Glutamatergic neuron (in vitro differentiated cells): Measurements from ENCODE around the gene OSBPL8. TPM values are rescaled to one million over a fixed set of nuclear protein-coding genes. Genes with fewer than 3 reads are reported as not detected.

Experiments used
- DNase-seq: peaks from one replicate; pipeline ENCODE4 v3.0.0; 2022
- H3K27ac Mint-ChIP-seq: one replicate; pipeline ENCODE4 v1.8.0; 2020; ENCODE audit warnings: mild to moderate bottlenecking, mixed read lengths, inconsistent platforms; ENCODE audit not compliant: unreplicated experiment
- H3K27me3 Mint-ChIP-seq: one replicate; pipeline ENCODE4 v1.8.0; 2020; ENCODE audit warnings: mild to moderate bottlenecking, moderate library complexity, mixed read lengths, inconsistent platforms; ENCODE audit not compliant: unreplicated experiment
- H3K36me3 Mint-ChIP-seq: one replicate; pipeline ENCODE4 v1.8.0; 2020; ENCODE audit warnings: mild to moderate bottlenecking, mixed read lengths, inconsistent platforms; ENCODE audit not compliant: unreplicated experiment
- H3K4me1 Mint-ChIP-seq: one replicate; pipeline ENCODE4 v1.8.0; 2020; ENCODE audit warnings: mild to moderate bottlenecking, low read depth, mixed read lengths, inconsistent platforms; ENCODE audit not compliant: unreplicated experiment
- H3K4me3 Mint-ChIP-seq: one replicate; pipeline ENCODE4 v1.8.0; 2020; ENCODE audit warnings: mild to moderate bottlenecking, mixed read lengths, inconsistent platforms; ENCODE audit not compliant: unreplicated experiment
- H3K9me3 Mint-ChIP-seq: one replicate; pipeline ENCODE4 v1.8.0; 2020; ENCODE audit warnings: mild to moderate bottlenecking, moderate library complexity, mixed read lengths, inconsistent platforms; ENCODE audit not compliant: unreplicated experiment
- total RNA-seq: library from RNA; stranded (reverse); fragmentation: NEBNext Ultra II Directional; extraction: Animal tissue kit (Norgen Biotek cat#: 25700); gene quantifications from one replicate; pipeline ENCODE4 v1.2.1, GENCODE V29; 2021; ENCODE audit not compliant: unreplicated experiment
- TF ChIP-seq, protein P1 (sequence below): fragments of 200-600 bp; sonication (generic); IDR thresholded peaks from one replicate; pipeline ENCODE4 v1.5.0; 2021; ENCODE audit not compliant: partially characterized antibody, unreplicated experiment

The OSBPL8 gene
- total RNA-seq, 1 donor from 2014 or later, result 162 TPM

GRCh38 chr12:76422154-76422542 lies 137.4 kb downstream of the OSBPL8 start:
- Mint-ChIP-seq H3K4me1 (peaks cover 15% of the 10 kb centered on the region), H3K4me3 (peak overlapping the region; percentile 74), H3K9me3 (peaks cover 5% of the 10 kb centered on the region), H3K27ac (peak overlapping the region; percentile 95), H3K27me3 (peaks cover 5% of the 10 kb centered on the region), H3K36me3 (peaks cover 5% of the 10 kb centered on the region)
- no peak for DNase-seq
- TF ChIP-seq, protein P1, sequence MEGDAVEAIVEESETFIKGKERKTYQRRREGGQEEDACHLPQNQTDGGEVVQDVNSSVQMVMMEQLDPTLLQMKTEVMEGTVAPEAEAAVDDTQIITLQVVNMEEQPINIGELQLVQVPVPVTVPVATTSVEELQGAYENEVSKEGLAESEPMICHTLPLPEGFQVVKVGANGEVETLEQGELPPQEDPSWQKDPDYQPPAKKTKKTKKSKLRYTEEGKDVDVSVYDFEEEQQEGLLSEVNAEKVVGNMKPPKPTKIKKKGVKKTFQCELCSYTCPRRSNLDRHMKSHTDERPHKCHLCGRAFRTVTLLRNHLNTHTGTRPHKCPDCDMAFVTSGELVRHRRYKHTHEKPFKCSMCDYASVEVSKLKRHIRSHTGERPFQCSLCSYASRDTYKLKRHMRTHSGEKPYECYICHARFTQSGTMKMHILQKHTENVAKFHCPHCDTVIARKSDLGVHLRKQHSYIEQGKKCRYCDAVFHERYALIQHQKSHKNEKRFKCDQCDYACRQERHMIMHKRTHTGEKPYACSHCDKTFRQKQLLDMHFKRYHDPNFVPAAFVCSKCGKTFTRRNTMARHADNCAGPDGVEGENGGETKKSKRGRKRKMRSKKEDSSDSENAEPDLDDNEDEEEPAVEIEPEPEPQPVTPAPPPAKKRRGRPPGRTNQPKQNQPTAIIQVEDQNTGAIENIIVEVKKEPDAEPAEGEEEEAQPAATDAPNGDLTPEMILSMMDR, result no peak

- H3K9me3 Mint-ChIP-seq, result peaks cover 5% of the 10 kb centered on the region
- H3K4me1 Mint-ChIP-seq, result peaks cover 15% of the 10 kb centered on the region
- TF ChIP-seq, protein P1, result no peak
- peaks cover 5% of the 10 kb centered on the region for H3K36me3 Mint-ChIP-seq
- no peak for DNase-seq
- H3K4me3 Mint-ChIP-seq, result peak overlapping the region; percentile 64
- peaks cover 2% of the 10 kb centered on the region for H3K27me3 Mint-ChIP-seq
- H3K27ac Mint-ChIP-seq, result peak overlapping the region; percentile 18
Observed at GRCh38 chr12:76421046-76421445, 138.5 kb downstream of the OSBPL8 start.

GRCh38 chr12:76420222-76420621 lies 139.3 kb downstream of the OSBPL8 start:
- no peak for DNase-seq
- Mint-ChIP-seq H3K27ac (no peak overlapping the region), H3K4me3 (peak overlapping the region; percentile 6), H3K9me3 (peaks cover 5% of the 10 kb centered on the region), H3K27me3 (peaks cover 2% of the 10 kb centered on the region), H3K36me3 (peaks cover 5% of the 10 kb centered on the region), H3K4me1 (peaks cover 15% of the 10 kb centered on the region)
- TF ChIP-seq, protein P1, result no peak

DNA sequence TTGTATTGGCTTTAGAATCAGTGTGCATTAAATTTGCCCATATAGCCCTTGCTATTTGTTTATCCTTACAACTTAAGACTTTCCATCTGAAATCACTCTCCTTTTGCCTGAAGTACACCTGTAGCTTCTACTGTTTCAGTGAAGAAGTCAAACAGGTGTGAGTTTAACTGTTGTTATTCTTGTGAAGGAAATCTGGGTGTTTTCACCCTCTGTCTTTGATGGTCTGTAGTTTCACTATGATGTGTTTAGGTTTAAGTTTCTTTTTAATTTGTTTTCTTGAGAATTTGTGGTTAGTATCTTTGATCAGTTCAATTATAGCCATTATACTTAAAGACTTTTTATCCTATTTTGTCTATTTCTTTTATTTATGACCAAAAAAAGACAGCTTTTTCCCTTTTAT lies 142.5 kb downstream of the OSBPL8 start:
- Mint-ChIP-seq H3K9me3 (no peaks in the 10 kb centered on the region), H3K36me3 (no peaks in the 10 kb centered on the region), H3K27me3 (no peaks in the 10 kb centered on the region), H3K4me1 (peaks cover 3% of the 10 kb centered on the region), H3K27ac (no peak overlapping the region), H3K4me3 (no peak overlapping the region)
- TF ChIP-seq, protein P1, result no peak
- DNase-seq, result no peak

- TF ChIP-seq, protein P1, result no peak
- Mint-ChIP-seq H3K36me3 (no peaks in the 10 kb centered on the region), H3K27ac (no peak overlapping the region), H3K27me3 (no peaks in the 10 kb centered on the region), H3K9me3 (no peaks in the 10 kb centered on the region), H3K4me1 (no peaks in the 10 kb centered on the region), H3K4me3 (no peak overlapping the region)
- no peak for DNase-seq
Observed at GRCh38 chr12:76413121-76413520, 146.4 kb downstream of the OSBPL8 start.
